K562 (cell line): ENCODE results near the gene WDR91. TPM values are rescaled to one million over a fixed set of nuclear protein-coding genes. Genes with fewer than 3 reads are reported as not detected.
A peak's percentile ranks its signal among the peaks of the same experiment; 100 is the strongest.

Experiments used
- EP400 ChIP-seq: fragments of 450-650 bp; IDR thresholded peaks from 2 replicates; pipeline ENCODE4 v1.6.1; 2017; ENCODE audit warnings: antibody characterized with exemption, mild to moderate bottlenecking, moderate library complexity
- HDGF ChIP-seq: fragments of 450-650 bp; IDR thresholded peaks from 2 replicates; pipeline ENCODE4 v1.6.1; 2016
- KDM5B ChIP-seq: fragments of 200-600 bp; sonication (generic); IDR thresholded peaks from 2 replicates; pipeline ENCODE4 v1.6.1; 2012; ENCODE audit warnings: low read depth, mild to moderate bottlenecking, moderate library complexity, low read length, control low read depth, inconsistent platforms; ENCODE audit not compliant: insufficient replicate concordance
- RBM25 ChIP-seq: fragments of 200-400 bp; formaldehyde crosslinking; IDR thresholded peaks from 2 replicates; pipeline ENCODE4 v1.6.1; 2018; ENCODE audit warnings: low read length, low read depth, moderate library complexity; ENCODE audit not compliant: severe bottlenecking
- SAFB2 ChIP-seq: fragments of 200-400 bp; formaldehyde crosslinking; IDR thresholded peaks from 2 replicates; pipeline ENCODE4 v1.6.1; 2018; ENCODE audit warnings: borderline replicate concordance, low read length, low read depth, moderate library complexity; ENCODE audit not compliant: severe bottlenecking
- SMAD2 ChIP-seq: fragments of 150-350 bp; IDR thresholded peaks from 2 replicates; pipeline ENCODE4 v1.6.1; 2014; ENCODE audit warnings: low read depth, mild to moderate bottlenecking, low read length
- SOX6 ChIP-seq: fragments of 450-650 bp; IDR thresholded peaks from 2 replicates; pipeline ENCODE4 v1.6.1; 2014; ENCODE audit warnings: mild to moderate bottlenecking
- ZFX ChIP-seq: sonication (generic); formaldehyde crosslinking; IDR thresholded peaks from 2 replicates; pipeline ENCODE4 v1.8.0; 2022; ENCODE audit warnings: mild to moderate bottlenecking, missing genetic modification reagents, moderate library complexity
- ZNF174 ChIP-seq: fragments of 250-450 bp; sonication (Bioruptor Pico); IDR thresholded peaks from 2 replicates; pipeline ENCODE4 v1.4.0; 2020; ENCODE audit warnings: mild to moderate bottlenecking
- ZNF184 ChIP-seq: sonication (generic); formaldehyde crosslinking; IDR thresholded peaks from 2 replicates; pipeline ENCODE4 v1.5.0; 2020; ENCODE audit warnings: missing genetic modification reagents
- ZNF23 ChIP-seq: fragments of 250-450 bp; sonication (Bioruptor Pico); IDR thresholded peaks from 2 replicates; pipeline ENCODE4 v1.4.0; 2020; ENCODE audit warnings: mild to moderate bottlenecking
- ZNF311 ChIP-seq: fragments of 250-450 bp; sonication (Bioruptor Pico); IDR thresholded peaks from 2 replicates; pipeline ENCODE4 v1.4.0; 2020; ENCODE audit warnings: mild to moderate bottlenecking, moderate library complexity
- polyA plus RNA-seq, 8 experiments: library from polyadenylated mRNA; depleted of rRNA in 4 of 8; stranded (reverse) in 5 of 8; unstranded in 3 of 8; fragments of >200 nt; fragmentation: Nextera tagmentation in 2 of 8; fragmentation: Illumina TruSeq in 1 of 8; extraction: Ambion mirVana in 2 of 8; extraction: Trizol in 1 of 8; gene quantifications; 2 replicates each; pipeline versions ENCODE4 v1.2.1 to v1.2.3, GENCODE V29; 2011 to 2014; ENCODE audit warnings: inconsistent platforms in 1 of 8, missing spikeins in 1 of 8
- total RNA-seq, 7 experiments: library from RNA; depleted of rRNA in 6 of 7; stranded (reverse); fragments of >200 nt in 6 of 7; fragmentation: Illumina TruSeq in 2 of 7; extraction: Trizol in 2 of 7; gene quantifications; 2 replicates each; pipeline versions ENCODE4 v1.2.1 to v1.2.3, GENCODE V29; 2011 to 2021; ENCODE audit warnings: low replicate concordance in 1 of 7
- TF ChIP-seq, protein P1 (sequence below): sonication (generic); formaldehyde crosslinking; IDR thresholded peaks from 2 replicates; pipeline ENCODE4 v1.8.0; 2023; ENCODE audit warnings: mild to moderate bottlenecking, missing genetic modification reagents
- TF ChIP-seq, protein P2 (sequence below): fragments of 200-800 bp; sonication (Bioruptor generic); IDR thresholded peaks from 2 replicates; pipeline ENCODE4 v1.6.1; 2017; ENCODE audit warnings: missing genetic modification characterization, missing compliant biosample characterization
- TF ChIP-seq, protein P3 (sequence below): fragments of 250-450 bp; sonication (Bioruptor Pico); IDR thresholded peaks from 2 replicates; pipeline ENCODE4 v1.5.1; 2021; ENCODE audit warnings: mild to moderate bottlenecking
- TF ChIP-seq, protein P4 (sequence below): fragments of 200-800 bp; sonication (Bioruptor generic); IDR thresholded peaks from 2 replicates; pipeline ENCODE4 v1.6.1; 2017; ENCODE audit warnings: missing genetic modification characterization, missing compliant biosample characterization
- TF ChIP-seq, protein P5 (sequence below), 2 experiments: fragments of 450-650 bp; IDR thresholded peaks; 2 replicates each; pipeline ENCODE4 v1.6.1; 2018; ENCODE audit warnings: mild to moderate bottlenecking in 2 of 2, low read depth in 1 of 2; ENCODE audit not compliant: partially characterized antibody in 2 of 2

Gene WDR91
- total and polyA plus RNA-seq, 9 of the 15 experiments (the other 6 are each of a cell fraction or from before 2014, with no cell fraction given) = 1.9 to 18.2 (median 9.8) TPM

DNA sequence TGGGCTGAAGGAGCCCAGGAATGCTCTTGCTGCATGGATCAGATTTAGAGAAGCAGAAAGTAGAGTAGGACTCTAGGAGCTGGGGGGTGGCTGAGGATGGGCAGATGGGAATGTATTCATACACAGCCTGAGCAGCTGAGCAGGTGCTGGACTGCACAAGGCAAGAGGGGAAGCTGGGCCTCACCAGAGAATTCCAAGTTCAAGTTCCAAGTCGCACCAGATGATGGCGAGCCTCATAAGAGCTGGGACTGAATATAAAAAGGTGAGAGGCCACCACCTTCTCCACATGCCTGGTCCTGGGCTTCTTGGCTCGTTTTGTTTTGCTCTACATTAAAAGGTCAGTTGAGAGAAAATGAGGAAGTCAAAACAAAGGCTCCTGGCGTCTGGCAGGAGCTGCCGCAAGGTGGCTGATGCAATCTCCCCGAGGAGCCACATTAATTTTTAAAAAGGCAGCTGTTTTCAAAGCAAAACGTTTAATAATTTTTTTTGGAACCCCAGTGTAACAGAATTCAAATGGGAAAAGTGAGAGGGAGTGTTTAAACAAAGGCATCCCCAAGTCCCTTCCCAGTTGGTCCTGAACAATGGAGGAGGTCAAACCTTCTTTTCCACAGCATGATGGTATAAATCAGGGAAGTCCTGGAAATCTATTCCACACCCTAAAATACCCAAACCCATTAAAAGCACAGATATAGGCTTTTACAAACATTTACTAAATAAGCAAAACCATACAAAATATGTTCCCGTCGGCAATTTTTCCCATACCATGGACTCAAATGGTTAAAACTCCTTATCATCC lies 50.3 kb downstream of the WDR91 start (continued):
- TF ChIP-seq ZNF184 (CRISPR knock-in tag) (no peak), SOX6 (peak; percentile 90; the same call in 1 of the 2 replicates), SAFB2 (no peak), ZFX (no peak), ZNF174 (CRISPR knock-in tag) (no peak), KDM5B (no peak), RBM25 (no peak), ZNF23 (CRISPR knock-in tag) (no peak), SMAD2 (no peak), EP400 (peak; percentile 87), HDGF (no peak), ZNF311 (peak; percentile 10; the same call in 1 of the 2 replicates)
- TF ChIP-seq, protein P1, sequence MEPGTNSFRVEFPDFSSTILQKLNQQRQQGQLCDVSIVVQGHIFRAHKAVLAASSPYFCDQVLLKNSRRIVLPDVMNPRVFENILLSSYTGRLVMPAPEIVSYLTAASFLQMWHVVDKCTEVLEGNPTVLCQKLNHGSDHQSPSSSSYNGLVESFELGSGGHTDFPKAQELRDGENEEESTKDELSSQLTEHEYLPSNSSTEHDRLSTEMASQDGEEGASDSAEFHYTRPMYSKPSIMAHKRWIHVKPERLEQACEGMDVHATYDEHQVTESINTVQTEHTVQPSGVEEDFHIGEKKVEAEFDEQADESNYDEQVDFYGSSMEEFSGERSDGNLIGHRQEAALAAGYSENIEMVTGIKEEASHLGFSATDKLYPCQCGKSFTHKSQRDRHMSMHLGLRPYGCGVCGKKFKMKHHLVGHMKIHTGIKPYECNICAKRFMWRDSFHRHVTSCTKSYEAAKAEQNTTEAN = no peak
- TF ChIP-seq, protein P2, sequence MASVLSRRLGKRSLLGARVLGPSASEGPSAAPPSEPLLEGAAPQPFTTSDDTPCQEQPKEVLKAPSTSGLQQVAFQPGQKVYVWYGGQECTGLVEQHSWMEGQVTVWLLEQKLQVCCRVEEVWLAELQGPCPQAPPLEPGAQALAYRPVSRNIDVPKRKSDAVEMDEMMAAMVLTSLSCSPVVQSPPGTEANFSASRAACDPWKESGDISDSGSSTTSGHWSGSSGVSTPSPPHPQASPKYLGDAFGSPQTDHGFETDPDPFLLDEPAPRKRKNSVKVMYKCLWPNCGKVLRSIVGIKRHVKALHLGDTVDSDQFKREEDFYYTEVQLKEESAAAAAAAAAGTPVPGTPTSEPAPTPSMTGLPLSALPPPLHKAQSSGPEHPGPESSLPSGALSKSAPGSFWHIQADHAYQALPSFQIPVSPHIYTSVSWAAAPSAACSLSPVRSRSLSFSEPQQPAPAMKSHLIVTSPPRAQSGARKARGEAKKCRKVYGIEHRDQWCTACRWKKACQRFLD (CRISPR knock-in tag) = peak; percentile 94
- TF ChIP-seq, protein P3, sequence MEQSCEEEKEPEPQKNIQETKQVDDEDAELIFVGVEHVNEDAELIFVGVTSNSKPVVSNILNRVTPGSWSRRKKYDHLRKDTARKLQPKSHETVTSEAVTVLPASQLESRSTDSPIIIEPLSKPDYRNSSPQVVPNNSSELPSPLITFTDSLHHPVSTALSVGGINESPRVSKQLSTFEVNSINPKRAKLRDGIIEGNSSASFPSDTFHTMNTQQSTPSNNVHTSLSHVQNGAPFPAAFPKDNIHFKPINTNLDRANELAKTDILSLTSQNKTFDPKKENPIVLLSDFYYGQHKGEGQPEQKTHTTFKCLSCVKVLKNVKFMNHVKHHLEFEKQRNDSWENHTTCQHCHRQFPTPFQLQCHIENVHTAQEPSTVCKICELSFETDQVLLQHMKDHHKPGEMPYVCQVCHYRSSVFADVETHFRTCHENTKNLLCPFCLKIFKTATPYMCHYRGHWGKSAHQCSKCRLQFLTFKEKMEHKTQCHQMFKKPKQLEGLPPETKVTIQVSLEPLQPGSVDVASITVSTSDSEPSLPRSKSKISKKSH (CRISPR knock-in tag) = no peak
- TF ChIP-seq, protein P4, sequence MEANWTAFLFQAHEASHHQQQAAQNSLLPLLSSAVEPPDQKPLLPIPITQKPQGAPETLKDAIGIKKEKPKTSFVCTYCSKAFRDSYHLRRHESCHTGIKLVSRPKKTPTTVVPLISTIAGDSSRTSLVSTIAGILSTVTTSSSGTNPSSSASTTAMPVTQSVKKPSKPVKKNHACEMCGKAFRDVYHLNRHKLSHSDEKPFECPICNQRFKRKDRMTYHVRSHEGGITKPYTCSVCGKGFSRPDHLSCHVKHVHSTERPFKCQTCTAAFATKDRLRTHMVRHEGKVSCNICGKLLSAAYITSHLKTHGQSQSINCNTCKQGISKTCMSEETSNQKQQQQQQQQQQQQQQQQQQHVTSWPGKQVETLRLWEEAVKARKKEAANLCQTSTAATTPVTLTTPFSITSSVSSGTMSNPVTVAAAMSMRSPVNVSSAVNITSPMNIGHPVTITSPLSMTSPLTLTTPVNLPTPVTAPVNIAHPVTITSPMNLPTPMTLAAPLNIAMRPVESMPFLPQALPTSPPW (CRISPR knock-in tag) = peak; percentile 44
- TF ChIP-seq, protein P5, sequence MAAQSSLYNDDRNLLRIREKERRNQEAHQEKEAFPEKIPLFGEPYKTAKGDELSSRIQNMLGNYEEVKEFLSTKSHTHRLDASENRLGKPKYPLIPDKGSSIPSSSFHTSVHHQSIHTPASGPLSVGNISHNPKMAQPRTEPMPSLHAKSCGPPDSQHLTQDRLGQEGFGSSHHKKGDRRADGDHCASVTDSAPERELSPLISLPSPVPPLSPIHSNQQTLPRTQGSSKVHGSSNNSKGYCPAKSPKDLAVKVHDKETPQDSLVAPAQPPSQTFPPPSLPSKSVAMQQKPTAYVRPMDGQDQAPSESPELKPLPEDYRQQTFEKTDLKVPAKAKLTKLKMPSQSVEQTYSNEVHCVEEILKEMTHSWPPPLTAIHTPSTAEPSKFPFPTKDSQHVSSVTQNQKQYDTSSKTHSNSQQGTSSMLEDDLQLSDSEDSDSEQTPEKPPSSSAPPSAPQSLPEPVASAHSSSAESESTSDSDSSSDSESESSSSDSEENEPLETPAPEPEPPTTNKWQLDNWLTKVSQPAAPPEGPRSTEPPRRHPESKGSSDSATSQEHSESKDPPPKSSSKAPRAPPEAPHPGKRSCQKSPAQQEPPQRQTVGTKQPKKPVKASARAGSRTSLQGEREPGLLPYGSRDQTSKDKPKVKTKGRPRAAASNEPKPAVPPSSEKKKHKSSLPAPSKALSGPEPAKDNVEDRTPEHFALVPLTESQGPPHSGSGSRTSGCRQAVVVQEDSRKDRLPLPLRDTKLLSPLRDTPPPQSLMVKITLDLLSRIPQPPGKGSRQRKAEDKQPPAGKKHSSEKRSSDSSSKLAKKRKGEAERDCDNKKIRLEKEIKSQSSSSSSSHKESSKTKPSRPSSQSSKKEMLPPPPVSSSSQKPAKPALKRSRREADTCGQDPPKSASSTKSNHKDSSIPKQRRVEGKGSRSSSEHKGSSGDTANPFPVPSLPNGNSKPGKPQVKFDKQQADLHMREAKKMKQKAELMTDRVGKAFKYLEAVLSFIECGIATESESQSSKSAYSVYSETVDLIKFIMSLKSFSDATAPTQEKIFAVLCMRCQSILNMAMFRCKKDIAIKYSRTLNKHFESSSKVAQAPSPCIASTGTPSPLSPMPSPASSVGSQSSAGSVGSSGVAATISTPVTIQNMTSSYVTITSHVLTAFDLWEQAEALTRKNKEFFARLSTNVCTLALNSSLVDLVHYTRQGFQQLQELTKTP (IDR thresholded peaks at IDR 0.05; ENCODE audit: low read depth in 1 of 2, partially characterized antibody in 2 of 2) = no peak
